Fibroblast of skin of back (primary cell): ENCODE data around the gene C3orf20. TPM values are rescaled to one million over a fixed set of nuclear protein-coding genes. Genes with fewer than 3 reads are reported as not detected.

Experiments
- DNase-seq: peaks from one replicate; pipeline ENCODE4 v3.0.0-alpha.2; 2013
- polyA plus RNA-seq, 2 experiments: library from polyadenylated mRNA; unstranded; fragments of 120-200 nt; gene quantifications; one replicate each; pipeline ENCODE4 v1.2.1, GENCODE V29; 2013; ENCODE audit not compliant: insufficient read length in 2 of 2

C3orf20 gene
- not detected for polyA plus RNA-seq (2013, experiment 1 of 2; ENCODE audit: insufficient read length)
- not detected for polyA plus RNA-seq (2013, experiment 2 of 2; ENCODE audit: insufficient read length)

DNA sequence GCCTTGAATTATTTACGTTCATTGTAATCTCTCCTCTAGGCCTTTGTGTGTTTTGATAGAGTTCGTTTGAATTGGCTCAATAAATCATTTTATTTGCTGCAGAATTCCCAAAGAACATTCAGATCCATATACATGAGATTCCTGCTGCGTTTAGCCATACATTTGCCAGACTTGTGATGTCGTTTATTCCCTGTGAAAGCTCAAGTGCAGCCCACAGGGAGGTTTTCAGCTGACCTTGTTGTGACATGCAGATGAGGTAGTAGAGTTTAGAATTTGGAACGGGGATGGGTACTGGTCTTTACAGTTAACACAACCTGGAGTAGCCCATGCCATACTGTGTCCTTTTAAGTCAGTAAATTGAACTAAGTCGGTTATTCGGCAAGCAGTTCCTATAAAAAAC, at the start of gene C3orf20:
TSS of gene C3orf20 (plus strand) at position 301 of the 400 bp plus-strand sequence. CDS start 7,573 bp downstream, outside the sequence.
- no peak for DNase-seq

DNA sequence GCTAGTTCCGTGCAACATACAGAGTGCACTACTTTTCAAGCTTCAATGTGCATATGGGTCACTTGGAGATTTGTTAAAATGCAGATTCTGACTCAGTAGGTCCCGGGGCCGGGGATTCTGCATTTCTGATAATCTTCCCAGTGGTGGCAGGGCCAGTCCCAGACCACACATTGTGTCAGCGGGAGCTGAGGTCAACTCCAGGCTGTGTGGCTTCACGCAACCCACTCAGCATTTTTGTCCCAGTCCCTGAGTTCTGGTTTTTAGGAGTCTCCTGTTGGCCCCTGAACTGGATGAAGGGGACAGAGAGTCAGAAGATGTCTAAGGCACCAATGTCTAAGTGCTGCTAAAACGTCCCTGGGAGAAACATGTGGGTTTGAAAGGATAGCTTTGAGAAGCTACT, 49.5 kb upstream of the C3orf20 start:
- no peak for DNase-seq

DNA sequence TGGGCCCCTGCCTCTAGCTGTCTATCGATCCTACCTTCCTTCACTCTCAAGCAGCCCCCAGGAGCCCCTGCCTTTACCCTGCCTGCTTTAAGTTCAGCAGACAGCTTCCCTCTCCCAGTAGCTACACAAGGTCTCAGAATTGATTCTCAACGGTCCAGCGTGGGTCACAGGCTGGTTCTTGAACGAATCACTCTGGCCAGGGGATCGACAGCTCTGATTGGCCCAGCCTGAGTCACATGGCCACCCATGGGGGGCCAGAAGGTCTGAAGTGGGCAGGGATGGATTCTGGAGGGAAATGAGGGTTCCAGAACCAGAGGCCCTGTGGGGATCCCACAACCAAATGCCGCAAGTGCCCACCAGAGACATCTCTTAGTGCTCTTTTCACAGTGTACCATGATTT, 47.1 kb upstream of the C3orf20 start:
- DNase-seq = no peak

DNA sequence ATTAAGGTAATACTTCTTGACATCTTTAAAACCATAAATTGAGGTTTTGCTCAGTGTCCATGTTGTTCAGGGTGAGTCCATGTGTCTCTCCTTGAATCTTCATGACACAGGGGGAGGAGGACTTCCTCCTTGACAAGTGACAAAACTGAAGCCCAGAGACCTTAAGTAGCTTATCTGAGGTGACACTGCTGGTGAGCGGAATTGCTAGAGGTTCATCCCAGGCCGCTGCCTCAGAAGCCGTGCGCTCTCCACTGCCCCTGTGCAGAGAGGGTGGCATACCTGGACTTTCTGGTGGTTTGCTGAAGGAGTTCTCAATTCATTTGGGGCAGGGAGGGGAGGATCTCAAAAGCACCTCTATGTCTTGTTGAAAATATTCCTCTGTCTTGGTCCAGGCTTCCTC, 46.5 kb upstream of the C3orf20 start:
- DNase-seq = no peak

DNA sequence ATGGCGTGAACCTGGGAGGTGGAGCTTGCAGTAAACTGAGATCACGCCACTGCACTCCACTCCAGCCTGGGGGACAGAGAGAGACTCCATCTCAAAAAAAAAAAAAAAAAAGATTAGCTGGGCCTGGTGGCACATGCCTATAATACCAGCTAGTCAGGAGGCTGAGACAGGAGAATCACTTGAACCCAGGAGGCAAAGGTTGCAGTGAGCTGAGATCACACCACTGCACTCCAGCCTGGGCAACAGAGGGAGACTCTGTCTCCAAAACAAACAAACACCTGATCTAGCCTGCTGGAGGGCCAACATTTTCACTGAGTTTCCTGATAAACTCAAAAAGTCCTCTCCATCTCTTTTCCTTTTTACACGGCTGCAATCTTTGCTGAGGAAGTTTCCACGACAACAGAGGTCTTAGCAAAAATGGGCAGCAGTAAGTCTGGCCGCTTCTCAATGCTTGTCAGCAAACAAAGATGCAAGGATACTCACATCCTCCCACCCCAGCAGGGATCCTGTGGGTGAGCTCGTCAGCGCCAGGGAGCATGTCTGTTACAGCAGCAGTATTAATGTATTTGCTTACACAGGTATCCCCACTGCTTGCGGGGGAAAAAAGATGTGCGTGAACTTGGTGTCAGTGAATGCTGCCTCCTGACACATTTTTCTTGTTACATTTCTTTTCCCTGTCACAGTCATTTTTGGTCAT, 44.4 kb upstream of the C3orf20 start:
- no peak for DNase-seq

DNA sequence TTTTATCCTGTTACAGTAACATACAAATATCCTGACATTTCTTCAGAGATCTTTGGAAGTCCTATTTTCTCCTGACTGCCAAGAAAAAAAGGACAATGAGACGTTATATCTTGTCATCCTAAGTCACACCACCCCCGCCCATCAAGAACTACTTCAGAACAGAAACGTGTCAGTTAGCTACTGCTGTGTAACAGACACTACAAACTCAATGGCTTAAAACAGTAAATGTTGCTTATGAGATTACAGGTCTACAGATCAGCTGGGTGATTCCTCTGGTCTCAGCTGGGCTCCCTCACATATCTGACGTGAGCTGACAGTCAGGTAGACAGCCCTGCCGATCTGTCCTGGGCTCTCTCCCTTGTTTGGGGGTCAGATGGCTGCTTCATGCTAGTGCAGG, 43.8 kb upstream of the C3orf20 start:
- no peak for DNase-seq

DNA sequence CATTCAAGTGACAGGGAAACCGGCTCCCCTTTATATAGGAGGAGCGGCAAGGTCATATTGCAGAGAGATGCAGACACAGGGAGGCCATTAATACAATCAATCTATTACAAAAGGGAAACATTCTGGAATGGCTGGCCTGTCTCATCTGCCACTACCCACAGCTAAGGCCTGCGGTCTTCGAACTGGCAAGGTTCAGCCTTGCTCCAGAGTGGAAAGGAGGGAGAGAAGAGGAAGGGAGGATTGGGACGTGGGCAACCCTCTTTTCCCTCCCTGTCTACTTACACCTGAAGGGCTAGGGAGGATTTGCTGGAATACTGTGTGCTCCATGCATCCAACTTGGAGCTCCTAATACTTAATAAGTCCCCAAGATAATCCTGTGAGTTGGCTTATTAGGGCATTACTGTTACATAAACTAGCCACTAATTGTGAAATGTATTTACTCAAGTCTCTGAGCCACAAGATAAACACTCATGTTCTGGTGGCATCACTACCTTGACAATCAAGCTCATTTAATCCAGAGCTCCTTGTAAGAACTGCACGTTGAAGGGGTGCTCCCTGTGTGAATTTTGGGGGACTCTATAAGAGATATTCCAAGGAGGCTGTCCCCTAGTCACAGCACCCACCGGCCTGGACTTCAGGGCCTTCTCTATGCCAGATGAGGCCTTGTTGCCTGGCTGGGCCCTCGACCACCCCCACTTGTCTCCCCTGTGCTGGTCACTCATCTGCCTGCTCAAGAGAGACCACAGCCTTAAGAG, 43.1 kb upstream of the C3orf20 start:
- DNase-seq = no peak

DNA sequence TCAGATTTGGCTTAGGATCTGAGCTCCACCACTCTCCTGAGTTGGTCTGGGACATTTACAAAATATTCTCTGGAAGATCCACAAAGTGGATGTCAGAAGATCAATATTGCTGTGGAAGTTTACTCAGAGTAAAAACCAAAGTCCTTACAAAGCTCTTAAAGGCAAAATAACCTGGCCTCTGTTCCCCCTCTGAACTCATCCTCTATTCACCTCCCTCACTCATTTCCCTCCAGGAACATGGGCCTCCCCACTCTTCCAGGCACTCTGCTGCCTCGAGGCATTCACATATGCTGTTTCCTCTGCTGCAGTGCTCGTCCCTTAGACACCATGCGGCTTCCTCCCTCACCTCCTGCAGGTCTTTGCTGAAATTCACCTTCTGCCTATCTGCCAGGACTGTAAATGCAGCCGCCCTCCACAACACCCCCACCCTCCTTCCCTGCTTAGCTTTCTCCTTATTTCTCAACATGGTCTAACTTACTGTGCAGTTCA, 42.5 kb upstream of the C3orf20 start:
- DNase-seq = no peak

DNA sequence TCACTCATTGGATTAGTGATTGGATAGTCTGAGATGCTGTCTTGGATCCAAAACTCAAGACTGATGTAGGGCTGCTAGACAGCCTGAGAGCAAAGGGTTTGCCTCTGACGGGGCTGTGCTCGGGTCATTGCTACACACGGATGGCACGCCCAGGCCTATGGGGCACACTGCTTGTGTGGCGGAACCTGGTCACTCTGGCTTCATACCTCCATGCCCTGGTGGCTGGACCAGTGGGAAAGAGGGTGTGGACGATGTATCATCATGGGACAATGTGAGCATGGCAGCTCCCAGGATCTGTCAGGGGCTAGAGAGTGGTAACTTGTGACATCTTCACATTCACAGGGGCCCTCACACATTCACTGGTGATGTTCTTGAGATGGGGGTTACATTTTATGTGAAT, 41.5 kb upstream of the C3orf20 start:
- no peak for DNase-seq

DNA sequence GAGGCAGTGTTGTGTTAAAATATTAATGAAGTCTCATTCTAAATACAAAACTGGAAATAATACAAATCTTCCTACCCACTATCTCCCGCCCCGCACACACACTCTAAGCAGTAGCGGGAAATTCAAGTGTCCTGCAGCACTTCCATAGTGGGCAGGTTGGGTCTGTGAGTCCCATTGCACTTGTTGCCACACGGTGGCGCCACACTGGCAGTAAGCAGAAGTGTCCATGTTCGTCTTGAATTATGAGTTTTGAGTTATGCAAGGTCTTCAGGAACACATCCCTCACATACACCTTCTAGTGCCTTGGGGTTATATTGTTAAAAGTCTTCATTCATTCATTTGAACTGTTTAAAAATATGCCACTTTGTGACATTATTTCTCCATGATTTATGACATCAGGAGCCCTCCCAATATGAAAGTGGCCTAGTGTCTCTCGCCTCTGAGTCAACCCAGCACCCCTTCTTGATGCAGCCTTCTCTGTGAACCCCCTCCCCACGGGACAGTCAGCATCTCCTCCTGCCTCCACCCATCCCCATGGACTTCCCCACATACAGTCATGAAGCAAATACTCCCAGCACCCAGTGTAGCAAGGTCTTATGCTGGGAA, 41.0 kb upstream of the C3orf20 start:
- peak; percentile 43 for DNase-seq

DNA sequence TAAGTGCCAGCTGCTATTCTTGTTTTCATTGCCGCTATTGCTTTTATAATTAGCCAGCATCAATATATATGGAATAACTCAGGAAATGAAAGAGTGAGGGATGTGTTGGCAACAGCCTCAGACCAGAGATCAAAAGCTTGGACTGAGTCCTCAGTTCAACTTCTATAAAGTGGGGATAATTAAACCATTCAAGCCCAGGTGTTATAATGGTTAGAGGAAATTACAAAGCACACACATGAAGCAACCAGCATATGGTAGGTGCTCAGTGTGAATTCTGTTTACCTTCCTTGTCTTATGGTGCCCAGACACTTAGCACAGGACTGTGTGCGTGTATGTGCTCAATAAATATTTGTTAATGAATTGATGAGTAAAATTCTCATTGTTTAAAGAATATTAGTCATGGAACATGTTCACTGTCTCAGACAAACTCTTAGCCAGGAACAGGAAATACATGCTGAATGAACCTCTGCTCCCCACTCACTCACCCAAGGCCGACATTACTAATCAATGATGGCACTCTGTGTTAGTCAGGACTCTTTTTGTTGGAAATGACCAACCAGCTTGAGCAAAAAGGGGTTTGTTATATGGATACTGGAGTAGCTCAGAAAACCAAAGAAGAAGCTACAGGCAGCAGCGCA, 40.1 kb upstream of the C3orf20 start:
- DNase-seq = peak; percentile 21

DNA sequence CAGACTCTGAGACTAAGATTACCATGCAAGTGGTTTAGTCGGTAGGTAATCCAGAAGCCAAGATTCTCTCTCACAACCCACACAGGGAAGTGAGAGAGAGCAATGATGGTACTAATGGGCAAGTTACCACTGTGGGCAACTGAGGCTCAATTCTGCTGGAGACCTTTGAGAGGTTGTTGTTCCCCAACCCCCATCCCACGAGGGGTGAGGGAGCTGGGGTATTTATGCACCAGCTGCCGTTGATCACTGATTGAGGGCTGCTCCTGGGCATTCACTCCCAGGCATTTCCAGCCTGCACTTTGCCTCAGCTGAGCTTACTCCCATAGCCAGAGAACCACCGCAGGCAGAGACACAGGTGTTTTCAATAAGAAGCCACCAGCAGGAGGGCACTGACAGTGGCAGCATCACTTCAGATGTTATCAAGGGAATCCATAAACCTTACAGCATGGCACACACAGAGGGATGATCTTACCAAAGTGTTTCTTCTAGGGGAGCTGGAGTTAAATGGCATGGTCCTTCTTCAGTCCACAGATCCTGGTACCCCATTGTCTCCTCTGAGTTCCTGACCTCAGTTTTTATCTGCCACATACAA, 38.3 kb upstream of the C3orf20 start:
- DNase-seq = no peak

DNA sequence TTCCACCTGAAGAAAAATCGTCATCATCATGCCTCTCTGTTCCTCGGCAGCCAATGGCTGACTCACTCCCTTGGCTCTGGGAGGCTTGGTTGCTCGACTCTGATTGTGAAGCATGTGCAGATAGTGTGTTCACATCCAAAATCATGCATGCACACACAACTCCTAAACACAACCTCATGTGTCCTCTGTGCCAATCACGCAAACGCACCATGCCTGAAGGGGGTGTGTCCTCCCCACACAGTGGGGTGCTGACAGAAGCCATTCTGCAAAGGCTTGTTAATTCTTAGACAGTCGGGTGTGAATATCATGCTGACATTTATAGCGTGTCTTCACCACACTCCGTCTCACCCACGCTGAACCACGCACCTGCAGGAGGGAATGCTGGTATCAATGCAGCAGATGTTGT, 34.8 kb upstream of the C3orf20 start:
- DNase-seq = no peak

DNA sequence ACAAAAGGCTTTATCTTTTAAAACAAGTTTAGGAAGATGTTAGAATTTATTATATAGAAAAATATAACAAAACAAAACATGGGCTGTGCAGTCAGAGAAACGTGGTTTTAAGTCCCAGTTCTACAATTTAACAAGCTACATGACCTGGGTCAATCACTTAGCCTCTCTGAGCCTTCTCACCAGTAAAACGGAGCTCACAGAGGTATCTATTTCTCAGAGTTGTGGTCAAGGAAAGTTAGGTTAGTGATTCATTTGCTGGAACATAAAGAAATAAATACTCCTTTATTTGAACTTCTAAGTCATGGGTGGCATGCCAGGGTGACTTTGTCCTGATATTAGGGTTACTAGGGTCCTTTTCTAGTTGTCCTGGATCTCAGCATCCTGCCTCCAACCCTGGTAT, 34.2 kb upstream of the C3orf20 start:
- no peak for DNase-seq

DNA sequence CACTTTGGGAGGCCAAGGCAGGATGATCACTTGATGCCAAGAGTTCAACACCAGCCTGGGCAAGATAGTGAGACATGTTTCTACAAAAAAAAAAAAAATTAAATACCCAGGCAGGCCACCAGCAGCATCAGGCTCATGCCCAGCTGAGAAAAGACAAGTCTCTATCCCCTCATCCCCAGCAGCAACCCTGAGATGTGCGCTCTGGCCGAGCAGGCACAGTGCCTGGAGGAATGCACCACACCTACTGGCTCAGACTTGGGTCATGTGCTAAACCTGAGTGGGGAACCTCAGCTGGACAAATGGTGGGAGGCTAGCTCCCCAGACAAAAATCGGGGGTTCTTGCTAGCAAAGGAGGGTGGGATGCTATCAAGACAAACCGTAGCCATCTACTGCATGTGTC, 33.6 kb upstream of the C3orf20 start:
- DNase-seq = no peak

DNA sequence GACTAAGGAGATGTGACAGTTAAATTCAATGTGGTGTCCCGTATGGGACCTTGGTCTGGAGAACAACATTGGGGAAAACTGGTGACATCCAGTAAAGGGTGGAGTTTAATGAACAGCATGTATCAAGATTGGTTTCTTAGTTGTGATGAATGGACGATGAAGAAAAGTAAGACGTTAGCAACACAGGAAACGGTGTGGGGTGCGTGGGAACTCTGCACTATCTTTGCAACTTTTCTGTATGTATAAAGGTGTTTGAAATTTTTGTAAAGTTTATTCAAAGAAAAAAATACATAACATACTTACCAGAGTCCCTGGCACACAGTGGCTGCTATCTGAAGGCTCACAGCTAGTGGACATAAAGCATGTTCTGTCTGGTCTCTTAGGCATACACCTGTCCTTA, 29.5 kb upstream of the C3orf20 start:
- DNase-seq = no peak

DNA sequence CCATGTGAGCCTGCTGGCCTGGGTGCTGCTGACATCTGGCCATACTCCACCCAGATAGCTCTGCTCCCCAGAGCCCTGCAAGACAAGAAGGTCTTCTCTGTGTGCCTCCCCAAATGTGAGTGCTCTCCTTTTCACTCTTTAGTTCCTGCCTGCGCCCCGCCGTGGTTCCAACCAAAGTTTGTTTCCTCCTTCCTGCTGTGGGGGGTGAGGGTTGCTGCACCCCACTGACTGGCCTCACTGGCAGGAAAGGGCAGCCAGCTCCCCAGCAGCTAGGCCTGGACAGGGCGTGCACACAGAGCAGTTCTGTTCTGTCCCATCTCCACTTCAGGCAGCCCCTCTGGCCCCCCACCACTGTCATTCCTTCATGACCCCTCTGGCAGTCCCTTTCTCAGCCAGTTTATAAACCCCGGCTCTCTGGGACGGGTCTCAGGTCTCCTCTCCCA, 28.8 kb upstream of the C3orf20 start:
- no peak for DNase-seq

DNA sequence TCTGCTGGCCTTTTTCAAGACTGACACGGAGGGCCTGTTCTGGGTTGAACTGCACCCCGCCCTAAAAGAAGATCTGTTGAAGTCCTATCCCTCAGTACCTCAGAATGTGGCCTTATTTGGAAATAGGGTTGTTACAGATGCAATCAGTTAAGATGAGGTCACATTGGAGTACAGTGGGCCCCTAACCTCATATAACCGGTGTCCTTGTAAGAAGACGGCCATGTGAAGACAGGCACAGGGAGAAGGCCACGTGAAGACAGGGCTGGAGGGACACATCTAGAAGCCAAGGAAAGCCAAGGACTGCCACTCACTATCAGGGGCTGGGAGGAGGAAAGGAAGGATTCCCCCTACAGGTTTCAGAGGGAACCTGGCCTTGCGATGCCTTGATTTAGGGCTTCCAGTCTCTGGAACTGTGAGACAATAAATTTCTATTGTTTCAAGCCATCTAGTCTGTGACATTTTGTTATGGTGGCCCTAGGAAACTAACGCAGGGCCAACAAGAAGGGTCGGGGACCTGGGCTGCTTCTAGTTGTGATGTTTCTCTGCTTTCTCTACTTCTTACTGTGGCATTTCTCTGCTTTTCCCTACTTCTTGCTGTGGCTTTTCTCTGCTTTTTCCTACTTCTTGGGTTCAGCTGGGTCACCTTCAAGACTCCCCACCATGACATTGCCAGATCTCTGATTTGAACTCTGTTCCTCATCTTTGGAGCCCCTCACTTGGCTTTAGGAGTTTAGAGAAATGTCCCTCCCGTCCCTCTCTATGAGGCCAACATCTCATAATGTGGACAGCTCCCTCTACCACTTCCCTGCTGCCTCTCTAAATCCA, 28.1 kb upstream of the C3orf20 start:
- DNase-seq = no peak

DNA sequence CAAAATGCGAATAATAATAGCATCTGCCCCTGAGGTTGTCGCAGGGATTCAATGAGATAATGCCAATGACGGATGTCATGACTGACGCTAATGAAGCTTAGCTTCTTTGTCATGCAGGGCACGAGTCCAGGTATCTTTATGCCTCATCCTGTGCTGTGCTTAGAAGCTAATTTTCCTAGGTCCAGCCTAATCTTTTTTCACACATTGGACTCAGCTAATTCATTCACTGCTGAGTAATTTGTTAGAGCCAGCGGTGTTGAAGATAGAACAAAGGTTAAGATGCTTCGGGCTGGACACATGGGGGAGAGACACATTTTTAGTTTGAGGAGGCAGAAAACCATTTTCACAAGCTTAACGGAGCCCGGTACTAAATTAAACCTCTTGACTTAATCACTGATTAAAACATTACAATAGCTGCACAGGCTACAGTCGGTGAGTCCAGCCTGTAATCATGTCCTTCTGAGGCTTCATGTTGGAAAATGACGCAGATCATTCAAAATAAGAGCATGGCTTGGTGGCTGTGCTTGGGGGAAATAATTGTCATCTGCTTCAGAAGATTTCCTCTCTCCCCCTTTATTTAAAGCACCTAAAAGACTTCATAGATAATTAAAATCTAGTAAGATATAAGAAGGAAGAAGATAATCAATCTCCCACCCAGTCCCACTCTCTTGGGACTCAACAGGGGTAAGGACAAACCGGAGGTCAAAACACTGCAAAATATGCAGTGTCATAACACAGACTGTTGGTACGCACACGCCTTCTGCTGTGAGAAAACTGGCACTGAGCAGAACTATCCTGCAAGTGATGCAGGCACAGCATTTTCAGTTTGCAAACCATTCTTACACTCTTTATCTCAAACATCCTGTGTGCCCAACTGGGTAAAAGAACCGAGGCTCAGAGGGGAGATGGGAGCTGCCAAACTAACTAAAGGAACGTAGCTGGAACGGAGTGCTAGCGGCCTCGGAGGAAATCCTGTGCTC, 26.7 kb upstream of the C3orf20 start:
- no peak for DNase-seq

DNA sequence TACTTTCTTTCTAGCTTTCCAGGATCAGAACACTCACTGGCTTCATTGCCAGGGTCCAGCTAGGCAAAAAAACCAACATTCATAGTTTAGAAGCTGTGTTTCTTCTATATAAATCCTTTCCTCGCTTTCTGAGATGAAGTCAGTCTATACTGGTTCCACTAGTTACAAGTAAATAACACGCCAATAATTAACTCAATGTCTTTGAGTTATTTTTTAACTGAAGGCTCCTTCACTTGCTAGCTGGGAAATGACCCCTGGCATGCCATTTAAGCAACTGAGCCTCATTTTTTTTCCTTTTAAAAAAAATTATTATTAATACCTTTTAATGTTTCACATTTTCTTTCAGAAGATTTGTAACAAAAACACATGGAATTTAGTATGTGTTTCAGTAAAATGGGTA, 25.5 kb upstream of the C3orf20 start:
- DNase-seq = no peak
